Forelimb muscle (tissue), 1 donor: ENCODE results near the gene TMTC2. TPM values are rescaled to one million over a fixed set of nuclear protein-coding genes. Genes with fewer than 3 reads are reported as not detected.

Experiments
- DNase-seq: peaks from one replicate; pipeline ENCODE4 v3.0.0-alpha.2; 2013; ENCODE audit warnings: low read depth
- polyA plus RNA-seq: library from polyadenylated mRNA; unstranded; fragments of 120-200 nt; gene quantifications from one replicate; pipeline ENCODE4 v1.2.1, GENCODE V29; 2013; ENCODE audit not compliant: insufficient read length

Gene TMTC2
- polyA plus RNA-seq, 1 donor, result 13.0 TPM

GRCh38 chr12:83132360-83132759, 445.7 kb downstream of the TMTC2 start:
- no peak for DNase-seq

- no peak for DNase-seq
Observed at GRCh38 chr12:83136411-83136810, 449.7 kb downstream of the TMTC2 start.

GRCh38 chr12:83140135-83140534, 453.4 kb downstream of the TMTC2 start:
- DNase-seq, result no peak

GRCh38 chr12:83141460-83141994, 454.8 kb downstream of the TMTC2 start:
- no peak for DNase-seq

- no peak for DNase-seq
Observed at GRCh38 chr12:83142914-83143313, 456.2 kb downstream of the TMTC2 start.

- DNase-seq, result no peak
Observed at GRCh38 chr12:83143950-83144349, 457.2 kb downstream of the TMTC2 start.

- no peak for DNase-seq
Observed at GRCh38 chr12:83145325-83145840, 458.7 kb downstream of the TMTC2 start.

GRCh38 chr12:83147341-83147740, 460.6 kb downstream of the TMTC2 start:
- no peak for DNase-seq

GRCh38 chr12:83149987-83150386, 463.3 kb downstream of the TMTC2 start:
- DNase-seq, result no peak

- no peak for DNase-seq
Observed at GRCh38 chr12:83150465-83151189, 463.9 kb downstream of the TMTC2 start.

GRCh38 chr12:83153177-83153576, 466.5 kb downstream of the TMTC2 start:
- DNase-seq, result no peak

- DNase-seq, result no peak
Observed at GRCh38 chr12:83156815-83157214, 470.1 kb downstream of the TMTC2 start.

- no peak for DNase-seq
Observed at GRCh38 chr12:83157604-83158003, 470.9 kb downstream of the TMTC2 start.

- DNase-seq, result no peak
Observed at GRCh38 chr12:83158613-83159207, 472.0 kb downstream of the TMTC2 start.

- no peak for DNase-seq
Observed at GRCh38 chr12:83161456-83161855, 474.8 kb downstream of the TMTC2 start.

- no peak for DNase-seq
Observed at GRCh38 chr12:83168751-83169150, 482.0 kb downstream of the TMTC2 start.

- DNase-seq, result no peak
Observed at GRCh38 chr12:83172441-83172840, 485.7 kb downstream of the TMTC2 start.

GRCh38 chr12:83172866-83173649, 486.4 kb downstream of the TMTC2 start:
- no peak for DNase-seq

GRCh38 chr12:83179999-83180398, 493.3 kb downstream of the TMTC2 start:
- no peak for DNase-seq

- DNase-seq, result no peak
Observed at GRCh38 chr12:83181074-83181473, 494.4 kb downstream of the TMTC2 start.

- no peak for DNase-seq
Observed at GRCh38 chr12:83183132-83183531, 496.4 kb downstream of the TMTC2 start.
